HG03045 (cell line): ENCODE data around the gene DCUN1D2.

ENCODE experiments used
- ATAC-seq: cut with Tn5 transposase; IDR thresholded peaks from one replicate; pipeline ENCODE4 v1.9.1; 2021; ENCODE audit warnings: mild to moderate bottlenecking, moderate library complexity; ENCODE audit not compliant: unreplicated experiment

The DCUN1D2 gene

GRCh38 chr13:113520571-113520970 lies 30.1 kb upstream of the DCUN1D2 start:
- no peak for ATAC-seq

- no peak for ATAC-seq
Measured at GRCh38 chr13:113519556-113519955, 29.0 kb upstream of the DCUN1D2 start.

- no peak for ATAC-seq
Measured at GRCh38 chr13:113518076-113518803, 27.7 kb upstream of the DCUN1D2 start.

- no peak for ATAC-seq
Measured at GRCh38 chr13:113514847-113515246, 24.3 kb upstream of the DCUN1D2 start.

GRCh38 chr13:113513761-113514160 lies 23.2 kb upstream of the DCUN1D2 start:
- ATAC-seq: no peak

GRCh38 chr13:113511361-113511760 lies 20.9 kb upstream of the DCUN1D2 start:
- no peak for ATAC-seq

- ATAC-seq: no peak
Measured at GRCh38 chr13:113510871-113511270, 20.4 kb upstream of the DCUN1D2 start.

- ATAC-seq: no peak
Measured at GRCh38 chr13:113509989-113510388, 19.5 kb upstream of the DCUN1D2 start.

GRCh38 chr13:113508521-113509254 lies 18.2 kb upstream of the DCUN1D2 start:
- no peak for ATAC-seq

GRCh38 chr13:113507505-113508345 lies 17.2 kb upstream of the DCUN1D2 start:
- no peak for ATAC-seq

- ATAC-seq: no peak
Measured at GRCh38 chr13:113506871-113507388, 16.4 kb upstream of the DCUN1D2 start.

- ATAC-seq: no peak
Measured at GRCh38 chr13:113506025-113506685, 15.6 kb upstream of the DCUN1D2 start.

- ATAC-seq: no peak
Measured at GRCh38 chr13:113502686-113503085, 12.2 kb upstream of the DCUN1D2 start.

GRCh38 chr13:113500530-113501265 lies 10.2 kb upstream of the DCUN1D2 start:
- no peak for ATAC-seq

- ATAC-seq: no peak
Measured at GRCh38 chr13:113499936-113500335, 9.4 kb upstream of the DCUN1D2 start.

- ATAC-seq: no peak
Measured at GRCh38 chr13:113498905-113499304, 8.4 kb upstream of the DCUN1D2 start.

- ATAC-seq: no peak
Measured at GRCh38 chr13:113497217-113497616, 6.7 kb upstream of the DCUN1D2 start.

- no peak for ATAC-seq
Measured at GRCh38 chr13:113495494-113496210, 5.1 kb upstream of the DCUN1D2 start.

- no peak for ATAC-seq
Measured at GRCh38 chr13:113493315-113493951, 2.9 kb upstream of the DCUN1D2 start.
